DMS79 (cell line): Measurements from ENCODE around the gene SMG6.

Experiments used
- DNase-seq: peaks from one replicate; lab custom pipeline; 2025; lab: John Stamatoyannopoulos, UW

SMG6 gene

GRCh38 chr17:2235265-2235664 is 68.3 kb downstream of the SMG6 start:
- DNase-seq: no peak

DNA sequence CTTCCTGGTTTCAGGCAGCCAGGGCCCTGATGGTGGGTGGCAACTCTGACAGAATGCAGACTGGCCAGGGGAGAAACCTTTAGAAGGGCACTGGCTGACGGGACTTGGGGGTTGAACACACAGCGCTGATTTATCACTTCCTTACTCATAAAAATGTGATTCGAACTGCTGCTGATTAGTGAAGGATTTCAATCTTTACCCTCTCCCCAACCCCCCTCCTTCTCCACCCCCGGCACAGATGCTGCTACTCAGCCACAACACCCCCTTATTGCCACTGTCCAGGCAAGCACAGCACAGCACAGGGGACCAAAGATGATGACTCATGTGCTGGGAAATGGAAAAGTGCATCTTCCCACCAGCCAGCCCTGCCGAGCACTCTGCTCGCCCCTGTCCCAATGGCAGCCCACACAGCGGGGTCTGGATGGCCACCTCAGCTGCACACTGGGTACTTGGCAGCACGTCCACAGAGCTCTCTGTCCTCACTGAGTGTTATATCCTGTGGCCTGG is 70.1 kb downstream of the SMG6 start:
- DNase-seq: no peak

GRCh38 chr17:2232244-2232638 is 71.3 kb downstream of the SMG6 start:
- DNase-seq: no peak

- DNase-seq: no peak
Observed at GRCh38 chr17:2230877-2231276, 72.7 kb downstream of the SMG6 start.

DNA sequence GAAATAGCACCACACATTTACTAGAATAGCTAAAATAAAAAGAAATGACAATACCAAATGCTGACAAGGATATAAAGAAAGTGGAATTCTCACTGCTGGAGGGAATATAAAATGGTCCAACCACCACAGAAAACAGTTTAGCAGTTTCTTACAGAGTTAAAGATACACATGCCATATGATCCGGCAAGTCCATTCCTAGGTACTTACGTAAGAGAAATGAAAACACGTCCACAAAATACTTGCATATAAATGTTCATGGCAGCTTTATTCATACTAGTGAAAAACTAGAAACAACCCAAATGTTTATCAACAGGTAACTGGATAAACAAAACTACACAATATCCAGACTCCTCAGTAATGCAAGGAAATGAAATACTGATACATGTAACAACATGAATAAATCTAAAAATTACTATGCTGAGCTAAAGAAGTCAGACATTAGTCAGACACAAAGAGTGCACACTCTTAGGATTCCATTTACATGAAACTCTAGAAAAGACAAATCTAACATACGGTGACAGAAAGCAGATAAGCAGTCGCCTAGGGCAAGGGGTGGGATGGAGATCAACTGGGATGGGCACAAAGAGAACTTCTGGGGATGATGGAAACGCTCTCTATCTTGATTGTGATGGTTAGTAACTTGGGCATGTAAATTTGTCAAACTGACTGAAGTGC is 76.4 kb downstream of the SMG6 start:
- no peak for DNase-seq

GRCh38 chr17:2223617-2223927 is 80.0 kb downstream of the SMG6 start:
- DNase-seq: no peak

- no peak for DNase-seq
Observed at GRCh38 chr17:2222901-2223616, 80.5 kb downstream of the SMG6 start.

GRCh38 chr17:2222301-2222700 is 81.3 kb downstream of the SMG6 start:
- DNase-seq: no peak

DNA sequence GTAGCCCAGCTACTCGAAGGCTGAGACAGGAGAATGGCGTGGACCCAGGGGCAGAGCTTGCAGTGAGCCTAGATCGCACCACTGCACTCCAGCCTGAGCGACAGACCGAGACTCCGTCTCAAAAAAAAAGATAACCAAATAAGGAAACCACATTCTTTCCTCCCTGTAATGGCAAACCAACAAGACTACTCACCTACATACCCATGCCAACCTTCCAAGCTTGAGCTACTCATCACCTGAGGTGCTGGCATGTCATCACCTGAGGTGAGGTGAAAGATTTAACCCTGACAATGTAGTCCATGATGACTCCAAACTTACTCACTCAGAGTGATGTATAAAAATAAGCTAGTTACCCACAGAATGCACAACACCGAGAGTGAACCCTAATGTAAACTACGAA is 85.2 kb downstream of the SMG6 start:
- DNase-seq: no peak

- no peak for DNase-seq
Observed at GRCh38 chr17:2215616-2216364, 87.8 kb downstream of the SMG6 start.

GRCh38 chr17:2214929-2215615 is 88.5 kb downstream of the SMG6 start:
- no peak for DNase-seq

- no peak for DNase-seq
Observed at GRCh38 chr17:2214047-2214928, 89.3 kb downstream of the SMG6 start.

DNA sequence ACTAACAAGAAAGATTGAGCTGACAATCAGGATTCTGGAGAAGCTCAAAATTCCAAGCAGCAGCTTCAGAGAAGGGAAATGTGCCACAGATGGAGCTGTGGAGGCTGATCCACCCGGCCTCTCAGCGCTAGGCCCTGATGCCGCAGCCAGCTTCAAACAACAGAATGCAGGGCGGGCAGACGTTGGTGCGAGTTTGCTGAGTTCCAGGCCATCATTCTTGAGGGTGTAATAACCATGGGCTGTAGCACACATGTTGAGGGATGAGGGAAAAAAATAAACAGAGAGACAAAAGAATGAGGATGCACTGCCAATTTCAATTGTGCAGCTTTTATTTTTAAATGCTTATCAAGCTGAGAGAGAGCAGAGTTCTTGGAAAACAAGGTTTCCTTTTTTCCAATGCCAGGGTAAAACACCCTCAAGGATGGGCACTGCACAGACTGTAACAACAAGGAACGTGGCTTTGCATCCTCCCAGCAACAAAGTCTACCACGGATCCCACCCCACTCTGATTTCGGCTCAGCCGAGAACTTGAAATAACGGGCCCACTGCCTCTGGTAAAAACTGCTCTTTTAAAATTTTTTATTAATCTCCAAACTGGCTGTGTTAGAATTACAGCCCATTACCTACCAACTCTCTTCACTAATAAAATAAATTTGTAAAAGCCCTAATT is 90.2 kb downstream of the SMG6 start:
- no peak for DNase-seq

DNA sequence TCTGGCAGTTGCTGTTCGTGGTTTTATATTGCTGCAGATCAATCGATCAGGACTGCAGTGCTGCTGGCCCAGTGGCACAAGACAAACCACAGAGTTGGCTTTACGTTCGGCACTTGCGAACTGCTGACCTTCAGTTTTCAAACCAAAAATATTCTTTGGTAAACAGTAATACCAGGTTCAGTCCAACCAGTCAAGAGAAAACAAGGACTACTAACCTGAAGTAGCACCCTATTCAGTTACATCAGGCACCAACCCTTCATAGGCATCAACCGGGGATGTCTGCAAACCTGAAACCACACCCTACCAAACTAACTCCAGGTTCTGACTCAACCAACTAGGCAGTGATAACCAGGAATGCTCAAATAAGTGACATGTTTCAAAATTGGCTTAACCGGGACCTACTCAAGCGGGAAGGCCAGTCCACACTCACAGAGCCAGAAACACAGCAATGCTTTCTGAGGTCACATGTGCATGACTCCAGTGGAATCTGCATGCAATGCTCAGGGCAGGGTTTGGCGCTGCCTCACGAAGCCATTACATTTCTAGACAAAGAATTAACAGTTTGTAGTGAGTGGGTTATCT is 91.1 kb downstream of the SMG6 start:
- DNase-seq: no peak

DNA sequence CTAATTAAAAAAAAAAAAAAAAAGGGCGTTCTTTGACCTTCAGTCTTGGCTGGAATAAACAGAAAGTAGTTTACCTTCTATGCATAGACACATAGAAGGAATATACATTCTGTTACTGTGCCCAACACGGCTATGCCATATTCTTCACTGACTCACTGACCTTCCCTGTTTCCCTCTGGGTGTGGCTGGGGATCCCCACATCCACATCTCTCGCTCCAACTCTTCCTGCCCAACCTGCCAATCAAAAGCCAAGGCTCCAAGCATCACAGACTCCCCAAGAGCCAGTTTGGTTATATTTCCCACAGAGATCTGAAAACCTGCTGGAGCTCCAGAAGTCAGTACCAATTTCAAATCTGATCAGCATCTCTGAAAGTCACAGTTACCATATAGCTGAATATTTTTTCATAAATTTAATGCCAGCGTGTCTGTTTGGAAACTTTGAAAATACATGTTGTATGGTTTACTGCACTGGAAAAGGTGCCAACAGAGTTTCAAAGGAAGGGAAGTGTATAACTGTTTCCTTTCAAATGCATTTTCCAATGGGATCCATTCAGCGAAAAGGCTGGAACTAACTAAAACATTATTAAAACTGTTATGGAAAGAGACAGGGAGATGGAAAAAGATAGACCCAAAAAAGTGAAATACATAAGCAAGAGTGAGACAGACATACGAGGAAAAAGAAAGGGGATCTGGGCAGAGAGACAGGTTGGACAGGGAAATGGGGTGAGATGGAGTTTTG is 91.8 kb downstream of the SMG6 start:
- DNase-seq: no peak

DNA sequence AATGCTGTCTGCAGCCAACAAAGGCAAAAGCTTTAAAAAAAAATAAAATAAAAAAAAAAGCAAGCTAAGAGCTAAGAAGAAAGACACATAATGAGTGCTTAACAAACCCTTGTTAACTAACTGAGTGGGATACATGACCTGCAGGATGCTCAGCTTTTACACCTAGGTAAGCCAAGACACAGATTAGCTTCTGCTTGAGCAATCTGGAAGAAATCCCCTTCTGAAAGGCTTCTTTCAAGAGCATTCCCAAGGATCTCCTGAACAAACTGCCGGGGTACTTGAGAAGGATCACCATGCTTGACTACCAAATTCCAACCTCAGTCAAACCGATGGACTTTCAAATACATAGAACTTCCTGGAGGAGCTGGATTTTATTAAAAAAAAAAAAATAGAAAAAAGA is 92.9 kb downstream of the SMG6 start:
- DNase-seq: no peak

- DNase-seq: no peak
Observed at GRCh38 chr17:2207815-2208515, 95.6 kb downstream of the SMG6 start.

DNA sequence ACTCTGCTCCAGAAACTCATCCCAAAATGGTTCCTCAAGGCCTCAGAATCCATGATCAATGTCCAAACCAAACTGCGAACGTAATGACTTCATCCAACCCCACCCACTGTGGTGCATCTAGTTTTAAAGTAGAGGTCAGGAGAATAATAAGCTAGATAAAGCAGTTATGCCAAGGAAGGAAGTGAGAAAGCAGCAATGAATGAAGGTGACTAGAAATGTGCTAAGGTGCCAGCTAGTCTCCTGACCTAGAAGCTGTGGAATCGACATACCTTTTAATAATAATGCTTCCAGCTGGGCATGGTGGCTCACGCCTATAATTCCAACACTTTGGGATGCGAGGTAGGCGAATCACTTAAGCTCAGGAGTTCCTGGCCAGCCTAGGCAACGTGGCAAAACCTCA is 99.2 kb downstream of the SMG6 start:
- DNase-seq: no peak

GRCh38 chr17:2203818-2204217 is 99.8 kb downstream of the SMG6 start:
- DNase-seq: no peak
